GM18870 (cell line): ENCODE data around the gene ASTN1.
A peak's percentile ranks its signal among the peaks of the same experiment; 100 is the strongest.
"Not testable (repeated sequence)": the region's sequence is repeated elsewhere in the genome, so short reads cannot be mapped to it uniquely, and the experiment has no call there.

Source experiments
- ATAC-seq: cut with Tn5 transposase; IDR thresholded peaks from one replicate; pipeline ENCODE4 v1.9.1; 2021; ENCODE audit warnings: moderate library complexity; ENCODE audit not compliant: unreplicated experiment

The ASTN1 gene

DNA sequence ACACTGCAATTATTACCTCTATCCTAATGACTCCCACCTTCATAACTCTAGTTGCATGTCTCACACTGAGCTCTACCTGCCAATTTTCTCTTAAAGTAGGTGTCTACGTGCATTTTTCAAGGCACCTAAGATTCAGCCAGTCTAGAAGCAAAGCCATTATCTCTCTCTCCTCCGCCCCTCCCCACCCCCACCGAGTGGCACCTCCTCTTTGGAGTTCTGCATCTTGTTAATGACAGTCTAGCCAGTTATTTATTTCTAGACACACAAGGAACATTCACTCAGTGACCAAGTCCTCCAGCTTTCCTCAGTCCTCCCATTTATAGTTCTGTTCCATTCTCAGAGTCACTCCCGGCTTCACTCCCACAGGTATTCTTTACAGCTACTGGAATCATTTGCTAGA, 47.6 kb downstream of the ASTN1 start:
- no peak for ATAC-seq

GRCh38 chr1:177106614-177107365, 57.7 kb downstream of the ASTN1 start:
- no peak for ATAC-seq

GRCh38 chr1:177106196-177106595, 58.3 kb downstream of the ASTN1 start:
- ATAC-seq, result no peak

DNA sequence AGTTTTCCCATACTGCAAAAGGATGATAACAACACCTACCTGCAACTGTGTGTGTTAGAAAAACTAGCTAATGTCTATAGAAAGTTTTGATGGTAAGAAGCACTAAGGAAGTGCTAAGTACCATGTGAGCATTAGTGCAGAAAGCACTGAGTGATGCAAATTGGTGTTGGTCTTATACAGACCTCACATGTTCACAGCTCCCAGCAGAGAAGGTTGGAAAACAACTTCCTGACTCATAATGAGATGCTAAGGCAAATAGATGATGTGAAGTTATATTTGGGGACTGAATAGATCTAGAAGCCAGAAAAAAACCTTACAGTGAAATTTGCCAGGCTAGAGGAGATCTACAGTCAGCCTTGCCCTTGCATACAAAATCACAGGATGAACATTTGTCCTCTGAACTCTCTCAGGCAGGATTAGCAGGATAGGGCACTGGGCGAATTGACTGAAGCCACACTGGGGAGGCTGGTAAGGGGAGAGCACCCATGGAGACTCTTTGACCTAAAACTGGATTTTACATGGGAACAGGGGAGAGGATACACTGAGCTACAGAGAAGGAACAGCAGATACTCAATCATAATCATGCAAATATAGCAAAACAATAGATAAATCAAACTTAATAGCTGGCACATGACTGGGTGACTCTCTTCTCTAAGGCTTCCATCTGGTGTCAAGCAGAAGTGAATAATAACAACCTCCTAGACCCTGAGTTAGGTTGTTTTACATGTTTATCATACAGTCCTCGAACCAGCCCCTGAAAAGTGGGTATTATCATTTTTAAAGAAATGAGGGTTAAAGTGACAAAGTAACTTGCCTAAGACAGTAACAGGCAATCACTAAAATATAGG, 61.3 kb downstream of the ASTN1 start:
- no peak for ATAC-seq

DNA sequence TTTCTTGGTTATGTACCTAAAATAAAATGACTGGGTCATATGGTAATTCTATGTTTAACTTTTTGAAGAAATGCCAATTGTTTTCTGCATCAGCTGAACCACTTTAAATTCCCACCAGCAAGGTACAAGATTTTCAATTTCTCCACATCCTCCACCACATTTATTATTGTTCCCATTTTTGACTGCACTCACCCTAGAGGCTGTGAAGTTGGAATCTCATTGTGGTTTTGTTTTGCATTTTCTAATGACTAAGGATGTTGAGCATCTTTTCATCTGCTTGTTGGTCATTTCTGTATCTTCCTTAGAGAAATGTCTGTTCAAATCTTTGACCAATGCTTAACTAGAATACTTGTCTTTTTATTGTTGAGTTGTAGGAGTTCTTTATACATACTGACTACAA, 72.5 kb downstream of the ASTN1 start:
- no peak for ATAC-seq

DNA sequence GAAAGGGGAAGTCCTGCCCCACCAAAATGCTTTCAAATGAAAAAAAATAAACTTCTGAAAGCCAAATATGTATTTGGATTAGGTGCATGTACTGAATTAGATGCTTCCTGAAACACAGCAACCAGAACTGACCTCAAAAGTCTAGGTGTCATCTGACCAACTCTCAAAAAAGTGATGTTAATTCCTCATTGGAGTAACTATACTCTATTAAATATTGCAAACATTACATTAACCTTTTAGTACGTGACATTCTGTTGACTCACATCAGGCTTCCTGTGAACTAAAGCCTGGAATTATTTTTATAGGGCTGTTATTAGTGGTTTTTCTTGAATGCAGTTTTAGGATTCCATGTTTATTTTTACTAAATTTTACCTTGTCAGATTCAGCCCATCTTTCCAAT, 73.5 kb downstream of the ASTN1 start:
- no peak for ATAC-seq

- ATAC-seq, result no peak
Observed at GRCh38 chr1:177088966-177089365, 75.5 kb downstream of the ASTN1 start.

GRCh38 chr1:177082855-177083693, 81.4 kb downstream of the ASTN1 start:
- ATAC-seq, result no peak

GRCh38 chr1:177080564-177080963, 83.9 kb downstream of the ASTN1 start:
- no peak for ATAC-seq

DNA sequence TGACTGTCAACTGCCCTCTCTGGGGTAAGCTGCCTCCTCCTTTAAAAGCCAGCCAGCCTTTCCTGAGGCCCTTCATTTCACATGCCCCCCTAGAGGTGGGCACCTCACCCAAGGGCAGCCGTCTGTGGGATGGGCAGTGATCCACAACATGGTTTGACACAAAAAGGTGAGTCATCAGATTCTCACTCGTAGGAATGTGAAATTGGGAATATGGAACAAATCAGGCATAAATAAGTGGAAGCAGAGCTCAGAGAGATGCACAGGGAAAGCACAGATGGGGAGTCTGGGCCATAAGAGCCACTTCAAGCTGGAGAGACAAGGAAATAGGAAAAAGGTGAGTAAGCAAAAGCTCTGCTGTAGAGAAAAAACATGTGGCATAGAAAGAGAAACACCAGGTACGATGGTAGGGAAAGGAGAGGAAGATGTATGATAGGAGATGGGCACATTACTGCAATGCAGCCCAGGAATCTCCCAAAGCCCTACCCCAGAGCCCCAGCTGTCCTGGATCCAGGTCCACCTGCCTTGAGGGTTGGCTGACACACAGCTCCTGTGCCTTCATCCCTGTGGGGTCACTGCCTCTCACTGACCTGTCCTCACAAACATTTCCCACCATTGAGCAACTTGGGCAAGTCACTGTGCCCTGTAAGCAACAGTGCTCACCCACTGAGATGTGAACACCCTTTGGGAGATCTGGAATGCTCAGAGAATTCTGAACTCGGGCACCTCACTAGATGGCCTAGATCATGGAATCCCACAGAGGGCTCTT, 86.6 kb downstream of the ASTN1 start:
- ATAC-seq, result no peak

- ATAC-seq, result no peak
Observed at GRCh38 chr1:177077006-177077405, 87.5 kb downstream of the ASTN1 start.

- not testable (repeated sequence) for ATAC-seq
Observed at GRCh38 chr1:177074811-177075210, 89.7 kb downstream of the ASTN1 start.

- ATAC-seq, result no peak
Observed at GRCh38 chr1:177069490-177069889, 95.0 kb downstream of the ASTN1 start.

DNA sequence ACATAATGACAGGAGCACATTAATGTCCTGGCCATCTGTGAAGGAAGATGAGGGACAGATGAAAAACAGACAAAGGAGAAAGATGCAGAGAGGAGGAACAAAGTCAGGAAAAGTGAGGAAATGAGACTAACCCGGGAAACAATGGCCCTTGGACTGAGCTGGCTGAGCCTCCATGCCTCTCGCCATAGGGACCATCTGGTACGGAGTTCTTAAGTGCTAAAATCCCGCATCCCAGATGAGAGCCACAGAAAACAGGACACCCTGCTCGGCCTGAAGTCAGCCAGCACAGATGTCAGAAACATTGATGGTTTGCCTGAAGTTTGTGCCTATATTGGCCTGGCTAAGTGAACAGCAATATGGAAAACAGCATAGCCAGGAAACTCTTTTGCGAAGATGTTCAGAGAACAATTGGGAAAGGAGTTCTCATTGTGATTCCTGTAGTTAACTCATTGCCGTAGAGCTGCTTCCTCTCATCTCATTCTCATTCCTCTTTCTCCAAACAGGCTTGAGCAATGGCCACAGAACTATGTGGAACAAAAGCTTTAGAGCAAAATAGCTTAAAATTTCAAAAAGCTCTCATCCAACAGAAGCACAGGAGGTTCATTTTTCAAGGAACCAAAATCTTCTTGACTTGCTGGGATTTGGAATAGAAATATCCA, 96.6 kb downstream of the ASTN1 start:
- no peak for ATAC-seq

DNA sequence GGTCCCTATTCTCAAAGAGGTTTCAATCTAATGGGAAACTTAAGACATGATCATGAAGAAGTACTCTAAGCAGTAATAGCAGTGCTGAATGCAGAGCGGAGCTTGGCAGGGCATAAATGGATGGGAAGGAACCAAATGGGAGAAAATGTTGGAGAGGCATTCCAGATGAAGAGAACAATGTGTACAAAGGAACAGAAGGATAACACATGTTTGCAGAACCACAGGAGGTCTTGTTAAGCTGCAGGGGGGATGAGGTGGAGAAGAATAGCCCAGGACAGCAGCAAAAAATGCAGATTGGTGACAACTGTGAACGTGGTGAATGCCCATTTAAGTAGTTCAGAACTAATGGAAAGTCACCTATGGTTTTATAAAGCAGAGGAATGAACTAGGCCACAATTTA, 99.1 kb downstream of the ASTN1 start:
- no peak for ATAC-seq

DNA sequence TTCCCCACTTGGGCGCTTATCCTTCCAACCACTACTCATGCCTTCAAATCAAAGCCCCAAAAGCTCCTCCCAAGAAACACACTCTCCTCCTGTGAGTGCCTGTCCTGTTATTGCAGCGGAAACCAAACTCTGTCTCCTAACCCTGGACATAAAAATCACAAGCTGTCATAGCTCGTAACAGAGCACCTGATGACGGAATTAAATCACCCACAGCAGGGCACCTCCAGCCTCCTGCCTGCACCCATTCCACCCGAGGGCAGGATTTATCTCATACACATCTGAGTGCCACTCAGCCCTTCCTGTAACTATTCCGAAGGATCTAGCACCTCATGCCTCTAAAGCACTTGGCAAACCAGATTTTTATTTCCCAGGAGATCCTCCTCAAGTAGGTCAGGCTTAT, 100.9 kb downstream of the ASTN1 start:
- no peak for ATAC-seq

DNA sequence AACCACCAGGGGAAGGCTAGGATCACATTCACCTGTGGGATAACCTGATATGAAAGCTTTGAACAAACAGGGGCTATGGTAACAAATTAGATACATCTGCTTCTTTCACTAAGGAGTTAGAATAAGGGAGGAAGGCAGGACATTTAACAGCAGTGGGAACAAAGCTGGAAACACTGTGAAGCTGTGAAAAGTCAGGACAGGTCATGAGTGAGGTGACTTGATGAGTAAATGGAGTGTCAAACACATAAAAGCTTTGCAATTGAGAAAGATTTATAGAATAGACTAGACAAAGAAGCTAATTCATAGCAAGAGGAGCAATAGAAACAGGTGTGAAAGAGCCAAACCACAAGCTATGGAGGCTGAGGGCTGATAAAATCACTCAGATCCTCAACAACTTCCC, 110.0 kb downstream of the ASTN1 start:
- ATAC-seq, result no peak

GRCh38 chr1:177053648-177054047, 110.9 kb downstream of the ASTN1 start:
- peak; percentile 63 for ATAC-seq

DNA sequence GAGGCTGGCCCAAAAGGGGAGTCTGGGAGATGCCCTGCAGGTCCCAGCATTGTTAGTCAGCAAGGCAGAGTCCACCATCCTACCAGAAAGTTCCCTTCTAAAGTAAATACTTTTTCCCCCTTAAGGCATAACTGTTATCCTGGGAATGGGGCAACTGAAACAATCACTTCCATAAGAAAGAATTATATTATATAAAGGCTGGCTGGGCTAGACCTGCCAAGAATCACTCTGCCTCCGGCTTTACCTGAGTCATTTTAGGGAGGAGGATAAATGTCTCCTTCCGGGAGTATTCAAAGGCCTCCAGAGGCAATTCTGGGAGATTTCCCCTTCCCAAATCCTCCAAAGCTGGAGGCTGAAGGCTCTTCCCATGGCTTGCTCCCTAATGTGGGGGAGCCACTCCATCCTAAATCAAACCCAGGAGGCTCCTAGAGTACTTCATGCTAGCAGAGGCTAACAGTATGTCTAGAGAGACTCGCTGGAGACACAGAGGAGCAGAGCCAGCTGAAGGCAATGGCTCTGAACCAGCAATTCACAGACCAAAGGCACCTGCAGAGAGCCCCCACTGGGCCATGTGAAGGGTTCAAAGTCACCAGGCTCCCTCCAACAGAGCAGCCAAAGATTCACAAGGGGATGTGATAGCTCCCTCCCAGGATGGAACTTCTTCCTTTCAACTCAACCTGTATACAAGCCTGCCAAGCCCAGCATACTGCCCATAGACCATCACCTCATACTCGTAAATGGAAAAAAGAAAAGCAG, 116.0 kb downstream of the ASTN1 start:
- ATAC-seq, result no peak
